Activated CD4-positive, alpha-beta memory T cell treated with anti-CD3 and anti-CD28 coated beads, Interleukin-2, amount 10 ng/mL, durations not matched to agents 7 days and 5 days (primary cell): ENCODE data around the gene NDNF. TPM values are rescaled to one million over a fixed set of nuclear protein-coding genes. Genes with fewer than 3 reads are reported as not detected.

Experiments
- CTCF ChIA-PET: fragments of 350-600 bp; sonication (Branson Sonifier 250); formaldehyde crosslinking; loops from one replicate; lab custom pipeline; 2021; ENCODE audit warnings: antibody characterized with exemption, inconsistent platforms; lab: Charles Lee
- POLR2A ChIA-PET: fragments of 350-600 bp; sonication (Branson Sonifier 250); formaldehyde crosslinking; loops from one replicate; lab custom pipeline; 2021; ENCODE audit warnings: antibody characterized with exemption; lab: Charles Lee
- DNase-seq: peaks from one replicate; pipeline ENCODE4 v3.0.0-alpha.2; 2020
- H3K27ac Mint-ChIP-seq: one replicate; pipeline ENCODE4 v1.8.0; 2021; ENCODE audit warnings: mild to moderate bottlenecking, mixed read lengths
- H3K27me3 Mint-ChIP-seq: one replicate; pipeline ENCODE4 v1.8.0; 2021; ENCODE audit warnings: mixed read lengths
- H3K36me3 Mint-ChIP-seq: one replicate; pipeline ENCODE4 v1.8.0; 2021; ENCODE audit warnings: low read depth, mixed read lengths
- H3K4me1 Mint-ChIP-seq: one replicate; pipeline ENCODE4 v1.8.0; 2021; ENCODE audit warnings: mixed read lengths
- H3K4me3 Mint-ChIP-seq: one replicate; pipeline ENCODE4 v1.8.0; 2021; ENCODE audit warnings: mild to moderate bottlenecking, mixed read lengths
- H3K9me3 Mint-ChIP-seq: one replicate; pipeline ENCODE4 v1.8.0; 2021; ENCODE audit warnings: mixed read lengths
- total RNA-seq, 2 experiments: library from RNA; stranded (reverse); gene quantifications; one replicate each; pipeline ENCODE4 v1.2.3, GENCODE V29; 2021

NDNF gene
- total RNA-seq, 2 experiments from 2014 or later = 0.28 TPM; not detected in 1

DNA sequence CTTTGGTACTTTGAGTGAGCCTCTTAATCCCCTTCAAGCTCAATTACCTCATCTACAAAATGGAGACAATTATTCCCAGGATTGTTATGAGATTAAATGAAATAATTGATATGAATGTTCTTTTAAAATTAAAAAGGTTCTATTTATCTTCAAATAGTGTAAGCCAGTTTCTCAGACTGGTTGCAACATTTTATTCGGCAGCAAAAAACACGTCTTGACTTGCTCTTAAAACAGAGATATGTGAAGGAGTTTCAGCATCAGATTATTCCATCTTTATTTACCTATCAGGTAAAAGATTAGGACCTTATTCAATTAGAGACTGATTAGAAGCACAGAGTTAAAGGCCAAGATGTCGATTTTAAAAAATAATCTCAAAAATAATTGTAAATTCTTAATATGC is 10.5 kb downstream of the NDNF start:
- no peak for DNase-seq
- Mint-ChIP-seq H3K4me1 (no peaks in the 10 kb centered on the region), H3K4me3 (no peak overlapping the region), H3K36me3 (no peaks in the 10 kb centered on the region), H3K27me3 (peaks cover 35% of the 10 kb centered on the region), H3K27ac (no peak overlapping the region), H3K9me3 (no peaks in the 10 kb centered on the region)
- CTCF ChIA-PET = no interaction called here
- POLR2A ChIA-PET = no interaction called here

DNA sequence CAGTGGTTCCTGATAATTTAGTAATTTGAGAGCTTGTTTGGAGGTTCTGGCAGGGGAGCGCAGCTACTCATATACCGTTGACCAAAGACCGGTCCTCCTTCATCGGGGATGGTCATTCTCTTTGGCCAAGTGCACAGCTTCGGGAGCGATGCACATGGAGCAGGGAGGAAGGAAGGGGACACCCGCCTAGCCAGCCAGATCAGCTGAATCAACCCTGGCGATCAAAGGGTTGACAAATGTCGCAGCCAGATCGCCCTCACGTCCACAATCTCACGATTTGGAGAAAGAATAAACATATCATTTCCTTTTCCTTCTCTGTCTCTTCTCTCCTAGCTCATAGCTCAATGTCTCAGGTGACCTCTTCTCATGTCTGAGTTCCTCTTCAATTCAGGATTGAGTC is 11.1 kb downstream of the NDNF start:
- Mint-ChIP-seq H3K27ac (no peak overlapping the region), H3K4me3 (no peak overlapping the region), H3K4me1 (no peaks in the 10 kb centered on the region), H3K36me3 (no peaks in the 10 kb centered on the region), H3K27me3 (peaks cover 37% of the 10 kb centered on the region), H3K9me3 (no peaks in the 10 kb centered on the region)
- DNase-seq = no peak
- ChIA-PET CTCF (no interaction called here), POLR2A (no interaction called here)

- POLR2A ChIA-PET = no interaction called here
- H3K27me3 Mint-ChIP-seq = peaks cover 39% of the 10 kb centered on the region
- no peak overlapping the region for H3K4me3 Mint-ChIP-seq
- H3K36me3 Mint-ChIP-seq = no peaks in the 10 kb centered on the region
- no peaks in the 10 kb centered on the region for H3K9me3 Mint-ChIP-seq
- peaks cover 13% of the 10 kb centered on the region for H3K4me1 Mint-ChIP-seq
- CTCF ChIA-PET = interaction anchor here (1.2 kb wide), 1 partner anchor 135 kb away, joined by 3 read pairs; no protein-coding TSS in a partner anchor
- no peak for DNase-seq
- H3K27ac Mint-ChIP-seq = no peak overlapping the region
These were observed 14.8 kb downstream of the NDNF start for GRCh38 chr4:121057466-121057922.

- Mint-ChIP-seq H3K4me3 (no peak overlapping the region), H3K9me3 (no peaks in the 10 kb centered on the region), H3K36me3 (no peaks in the 10 kb centered on the region), H3K27me3 (peaks cover 38% of the 10 kb centered on the region), H3K27ac (no peak overlapping the region), H3K4me1 (peaks cover 13% of the 10 kb centered on the region)
- POLR2A ChIA-PET = no interaction called here
- CTCF ChIA-PET = no interaction called here
- DNase-seq = no peak
These were observed 16.3 kb downstream of the NDNF start for GRCh38 chr4:121056066-121056465.

DNA sequence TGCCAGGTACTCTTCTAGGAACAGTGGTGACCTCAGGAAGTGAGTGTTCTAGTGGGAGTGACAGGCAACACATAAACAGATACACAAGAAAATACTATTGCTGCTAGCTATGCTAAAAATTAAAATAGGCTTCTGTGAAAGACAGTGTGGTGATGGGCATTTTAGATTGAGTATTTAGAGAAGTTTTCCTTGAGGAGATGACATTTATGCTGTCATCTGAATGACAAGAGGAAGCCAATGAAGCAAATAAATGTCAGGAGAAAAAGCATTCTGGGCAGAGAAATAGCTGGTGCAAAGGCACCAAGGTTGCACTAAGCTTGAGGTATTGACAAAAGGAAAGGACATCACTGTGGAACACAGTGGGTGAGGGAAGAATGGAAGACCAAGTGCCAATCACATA is 18.0 kb downstream of the NDNF start:
- H3K9me3 Mint-ChIP-seq = no peaks in the 10 kb centered on the region
- DNase-seq = no peak
- POLR2A ChIA-PET = no interaction called here
- H3K27me3 Mint-ChIP-seq = peaks cover 33% of the 10 kb centered on the region
- no peak overlapping the region for H3K4me3 Mint-ChIP-seq
- H3K27ac Mint-ChIP-seq = no peak overlapping the region
- H3K36me3 Mint-ChIP-seq = no peaks in the 10 kb centered on the region
- CTCF ChIA-PET = no interaction called here
- H3K4me1 Mint-ChIP-seq = peaks cover 13% of the 10 kb centered on the region

DNA sequence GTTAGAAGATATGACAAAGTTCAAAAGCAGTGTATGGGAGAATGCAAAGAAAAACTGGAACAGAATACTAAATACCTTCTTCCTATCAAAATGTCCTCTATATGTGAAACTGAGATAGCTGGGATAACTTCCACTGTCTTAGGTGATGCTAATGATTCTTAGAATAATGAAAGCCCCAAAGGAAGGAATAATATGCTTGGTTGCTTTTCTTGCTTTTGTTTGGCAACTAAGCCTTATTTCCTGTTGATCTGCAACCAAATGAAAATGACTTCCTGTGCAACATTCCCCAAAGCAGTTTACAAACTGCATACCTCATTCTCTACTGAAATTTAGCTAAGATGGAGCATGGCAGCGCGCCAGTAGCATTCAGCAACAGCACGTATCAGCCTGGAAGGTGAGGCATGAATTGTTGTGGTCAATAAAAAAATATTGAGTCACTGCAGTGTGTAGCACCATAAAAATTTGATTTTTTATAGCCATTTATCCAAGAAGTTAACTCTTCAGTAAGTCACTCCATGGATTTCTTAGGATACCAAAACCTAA is 18.7 kb downstream of the NDNF start:
- no peak for DNase-seq
- Mint-ChIP-seq H3K27me3 (peaks cover 29% of the 10 kb centered on the region), H3K4me1 (peaks cover 13% of the 10 kb centered on the region), H3K36me3 (no peaks in the 10 kb centered on the region), H3K4me3 (no peak overlapping the region), H3K27ac (no peak overlapping the region), H3K9me3 (no peaks in the 10 kb centered on the region)
- ChIA-PET POLR2A (no interaction called here), CTCF (no interaction called here)

DNA sequence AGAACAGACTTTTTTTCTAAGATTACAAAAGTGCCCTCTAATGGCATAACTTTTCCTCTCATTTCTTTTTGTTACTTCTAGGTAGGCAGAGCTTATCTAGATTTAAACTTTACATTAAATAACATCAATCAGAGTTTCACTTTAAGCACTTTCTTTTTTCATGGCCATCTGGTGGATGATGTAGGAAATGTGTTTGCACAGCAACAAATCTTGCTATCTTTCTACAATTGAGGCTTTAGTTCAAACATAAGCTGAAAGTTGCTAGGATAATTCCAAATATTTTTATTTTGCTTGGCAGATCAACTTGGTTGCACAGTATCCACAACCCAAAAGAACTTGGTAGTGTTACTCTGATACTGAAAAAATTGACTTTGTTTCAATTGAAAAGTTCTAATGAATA is 22.0 kb downstream of the NDNF start:
- H3K27me3 Mint-ChIP-seq = peaks cover 21% of the 10 kb centered on the region
- H3K36me3 Mint-ChIP-seq = no peaks in the 10 kb centered on the region
- CTCF ChIA-PET = interaction anchor here (0.9 kb wide), 1 partner anchor 127 kb away, joined by 3 read pairs; no protein-coding TSS in a partner anchor
- H3K4me3 Mint-ChIP-seq = no peak overlapping the region
- no peaks in the 10 kb centered on the region for H3K9me3 Mint-ChIP-seq
- H3K4me1 Mint-ChIP-seq = peaks cover 13% of the 10 kb centered on the region
- POLR2A ChIA-PET = no interaction called here
- H3K27ac Mint-ChIP-seq = no peak overlapping the region
- DNase-seq = no peak

GRCh38 chr4:121049072-121049599 is 23.2 kb downstream of the NDNF start:
- no peak overlapping the region for H3K4me3 Mint-ChIP-seq
- CTCF ChIA-PET = interaction anchor here (0.9 to 1.4 kb wide), 2 partner anchors 126 to 259 kb away, joined by 3 to 5 read pairs; no protein-coding TSS in a partner anchor
- POLR2A ChIA-PET = no interaction called here

DNA sequence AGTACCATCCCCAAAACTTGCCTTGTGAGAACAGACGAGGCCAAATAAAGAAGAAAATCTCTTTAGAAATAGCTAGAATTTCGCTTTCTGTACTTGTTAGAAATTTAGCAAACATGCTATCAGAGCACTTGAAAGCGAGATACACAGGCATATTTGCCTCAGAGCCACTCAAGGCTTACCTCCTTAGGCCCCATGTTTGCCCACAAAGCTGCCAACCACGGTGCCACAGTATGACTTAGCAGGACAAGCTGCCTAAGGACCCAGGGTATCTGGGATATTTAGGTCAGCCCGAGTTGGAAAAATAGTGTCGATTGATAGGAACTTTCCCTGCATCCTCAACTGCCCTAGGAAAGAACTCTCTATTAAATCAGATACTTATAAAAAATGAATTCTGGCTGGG is 24.2 kb downstream of the NDNF start:
- no peaks in the 10 kb centered on the region for H3K9me3 Mint-ChIP-seq
- peaks cover 17% of the 10 kb centered on the region for H3K27me3 Mint-ChIP-seq
- no peaks in the 10 kb centered on the region for H3K36me3 Mint-ChIP-seq
- DNase-seq = no peak
- ChIA-PET CTCF (interaction anchor here (1.4 kb wide), 1 partner anchor 260 kb away, joined by 5 read pairs; no protein-coding TSS in a partner anchor), POLR2A (no interaction called here)
- H3K4me3 Mint-ChIP-seq = no peak overlapping the region
- H3K4me1 Mint-ChIP-seq = peaks cover under 1% of the 10 kb centered on the region
- H3K27ac Mint-ChIP-seq = no peak overlapping the region

More at GRCh38 chr4:121049072-121049599, 23.2 kb downstream of the NDNF start:
- Mint-ChIP-seq H3K36me3 (no peaks in the 10 kb centered on the region), H3K4me1 (peaks cover 9% of the 10 kb centered on the region), H3K9me3 (no peaks in the 10 kb centered on the region), H3K27me3 (peaks cover 20% of the 10 kb centered on the region), H3K27ac (no peak overlapping the region)
- DNase-seq = no peak

- Mint-ChIP-seq H3K27ac (no peak overlapping the region), H3K4me3 (no peak overlapping the region), H3K36me3 (no peaks in the 10 kb centered on the region), H3K9me3 (no peaks in the 10 kb centered on the region), H3K27me3 (peaks cover 21% of the 10 kb centered on the region), H3K4me1 (peaks cover 12% of the 10 kb centered on the region)
- ChIA-PET CTCF (no interaction called here), POLR2A (no interaction called here)
- peak; percentile 29 for DNase-seq
These were observed 30.8 kb downstream of the NDNF start for GRCh38 chr4:121041307-121042090.

DNA sequence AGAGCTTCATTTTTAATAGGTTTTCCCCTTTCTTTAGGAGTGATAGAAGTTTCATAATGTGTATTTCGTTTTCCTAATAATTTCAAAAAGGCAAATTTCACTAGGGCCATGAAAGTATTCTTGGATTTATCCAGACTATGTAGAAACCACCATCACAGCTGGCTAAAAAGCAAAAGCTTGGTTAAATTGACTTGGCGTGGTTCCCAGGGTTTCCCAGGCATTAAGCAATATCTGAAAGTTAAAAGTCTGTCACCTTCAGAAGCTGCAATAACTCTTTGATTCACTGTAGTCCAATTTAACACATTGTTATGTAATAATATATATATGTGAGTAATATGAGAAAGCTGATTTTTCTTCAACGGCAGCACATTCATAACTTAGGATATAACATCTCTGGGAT is 38.3 kb downstream of the NDNF start:
- no peaks in the 10 kb centered on the region for H3K9me3 Mint-ChIP-seq
- DNase-seq = no peak
- ChIA-PET CTCF (no interaction called here), POLR2A (no interaction called here)
- H3K27me3 Mint-ChIP-seq = peaks cover 12% of the 10 kb centered on the region
- H3K4me1 Mint-ChIP-seq = no peaks in the 10 kb centered on the region
- no peaks in the 10 kb centered on the region for H3K36me3 Mint-ChIP-seq
- no peak overlapping the region for H3K27ac Mint-ChIP-seq
- no peak overlapping the region for H3K4me3 Mint-ChIP-seq

GRCh38 chr4:121030711-121031110 is 41.6 kb downstream of the NDNF start:
- CTCF ChIA-PET = no interaction called here
- no peaks in the 10 kb centered on the region for H3K4me1 Mint-ChIP-seq

DNA sequence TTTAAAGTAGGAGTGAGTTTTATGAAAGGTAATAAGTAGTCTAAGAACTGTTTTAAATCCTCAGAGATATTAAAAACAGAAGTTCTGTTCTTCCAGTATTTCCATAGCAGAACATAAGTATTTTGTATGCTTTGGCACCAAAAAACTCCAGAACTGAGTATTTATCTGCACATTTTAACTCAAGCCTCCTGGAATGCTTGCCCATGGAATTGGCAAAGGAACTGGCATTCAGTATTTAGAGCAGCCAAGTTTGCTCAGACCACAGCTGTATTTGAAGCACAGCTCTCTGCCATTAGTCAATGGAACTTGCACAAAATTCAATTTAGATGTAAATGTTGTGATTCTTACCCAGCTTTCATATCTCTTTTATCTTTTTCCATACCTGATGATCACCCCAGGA is 42.2 kb downstream of the NDNF start:
- POLR2A ChIA-PET = no interaction called here
- Mint-ChIP-seq H3K4me3 (no peak overlapping the region), H3K9me3 (no peaks in the 10 kb centered on the region), H3K36me3 (no peaks in the 10 kb centered on the region), H3K27ac (no peak overlapping the region), H3K27me3 (peaks cover 18% of the 10 kb centered on the region), H3K4me1 (no peaks in the 10 kb centered on the region)
- CTCF ChIA-PET = no interaction called here
- DNase-seq = no peak

More at GRCh38 chr4:121030711-121031110, 41.6 kb downstream of the NDNF start:
- Mint-ChIP-seq H3K27ac (no peak overlapping the region), H3K4me3 (no peak overlapping the region), H3K9me3 (no peaks in the 10 kb centered on the region), H3K27me3 (peaks cover 16% of the 10 kb centered on the region), H3K36me3 (no peaks in the 10 kb centered on the region)
- POLR2A ChIA-PET = no interaction called here
- DNase-seq = no peak
